ENCODE results near the gene USO1. TPM values are rescaled to one million over a fixed set of nuclear protein-coding genes. Genes with fewer than 3 reads are reported as not detected.

Gene USO1
- total RNA-seq, 6 donors from 2014 or later: 23.7 to 111 (median 54.3) TPM

- no peak overlapping the region for H3K27ac ChIP-seq
- H3K4me1 ChIP-seq: peaks cover 0 to under 1% (median 0%) of the 10 kb centered on the region in 4 donors
- no peak for DNase-seq
- 92 to 95% methylated on average over 1 of the region's 1 CpG for WGBS, 2 donors
- peaks cover 0 to 6% (median 0%) of the 10 kb centered on the region in 4 donors for H3K36me3 ChIP-seq
- TF ChIP-seq CTCF (IDR thresholded peaks at IDR 0.05) (no peak), POLR2A (IDR thresholded peaks at IDR 0.05) (no peak), EP300 (IDR thresholded peaks at IDR 0.05) (no peak), POLR2AphosphoS5 (IDR thresholded peaks at IDR 0.05) (no peak)
- no peak overlapping the region for H3K4me3 ChIP-seq
- ATAC-seq (ENCODE audit: low FRiP score in 2 of 2): no peak
- H3K27me3 ChIP-seq: no peaks in the 10 kb centered on the region
- no peaks in the 10 kb centered on the region for H3K9me3 ChIP-seq
Measured at GRCh38 chr4:75717408-75717807, 7.0 kb upstream of the USO1 start.

- Histone ChIP-seq H3K27ac (no peak overlapping the region), H3K4me3 (no peak overlapping the region), H3K9me3 (no peaks in the 10 kb centered on the region), H3K27me3 (no peaks in the 10 kb centered on the region), H3K4me1 (peaks cover 6 to 11% (median 8%) of the 10 kb centered on the region in 4 donors), H3K36me3 (peaks cover 0 to 6% (median 0%) of the 10 kb centered on the region in 4 donors)
- no peak for TF ChIP-seq POLR2A (IDR thresholded peaks at IDR 0.05)
- TF ChIP-seq POLR2AphosphoS5 (IDR thresholded peaks at IDR 0.05): no peak
- TF ChIP-seq CTCF (IDR thresholded peaks at IDR 0.05): no peak
- no peak for TF ChIP-seq EP300 (IDR thresholded peaks at IDR 0.05)
- WGBS, 2 donors: 94 to 100% methylated on average over 2 of the region's 2 CpGs
- no peak for ATAC-seq (ENCODE audit: low FRiP score in 2 of 2)
- DNase-seq: no peak
Measured at GRCh38 chr4:75718529-75718928, 5.8 kb upstream of the USO1 start.

GRCh38 chr4:75722417-75722816, 2.0 kb upstream of the USO1 start:
- no peak for TF ChIP-seq EP300 (IDR thresholded peaks at IDR 0.05)
- no peak for TF ChIP-seq POLR2AphosphoS5 (IDR thresholded peaks at IDR 0.05)
- TF ChIP-seq CTCF (IDR thresholded peaks at IDR 0.05): no peak
- TF ChIP-seq POLR2A (IDR thresholded peaks at IDR 0.05): no peak
- H3K27ac ChIP-seq: no peak overlapping the region
- 50 to 56% methylated on average over 3 of the region's 3 CpGs for WGBS, 2 donors
- no peaks in the 10 kb centered on the region for H3K27me3 ChIP-seq
- H3K4me3 ChIP-seq: no peak overlapping the region
- H3K36me3 ChIP-seq: peaks cover 0 to 6% (median 0%) of the 10 kb centered on the region in 4 donors
- H3K4me1 ChIP-seq: peaks cover 11 to 32% (median 24%) of the 10 kb centered on the region in 4 donors
- DNase-seq (no peak), ATAC-seq (ENCODE audit: low FRiP score in 2 of 2) (no peak)
- no peaks in the 10 kb centered on the region for H3K9me3 ChIP-seq

GRCh38 chr4:75723163-75724065, 963 bp upstream of the USO1 start:
- peak overlapping the region; percentile 76 to 98 (median 86) for H3K4me3 ChIP-seq
- H3K9me3 ChIP-seq: no peaks in the 10 kb centered on the region
- H3K27ac ChIP-seq: peak overlapping the region; percentile 97 to 100 (median 98)
- WGBS, 2 donors: 3 to 4% methylated on average over 6 of the region's 6 CpGs
- TF ChIP-seq POLR2AphosphoS5 (IDR thresholded peaks at IDR 0.05) (no peak), EP300 (IDR thresholded peaks at IDR 0.05) (no peak), POLR2A (IDR thresholded peaks at IDR 0.05) (no peak), CTCF (IDR thresholded peaks at IDR 0.05) (no peak)
- H3K27me3 ChIP-seq: no peaks in the 10 kb centered on the region
- H3K4me1 ChIP-seq: peaks cover 16 to 40% (median 26%) of the 10 kb centered on the region in 4 donors
- ATAC-seq (ENCODE audit: low FRiP score in 2 of 2): peak in 1 of 2 donors; percentile 3
- H3K36me3 ChIP-seq: peaks cover 0 to 3% (median 0%) of the 10 kb centered on the region in 4 donors
- no peak for DNase-seq
